ENCODE measurements around the gene ABTB2. TPM values are rescaled to one million over a fixed set of nuclear protein-coding genes. Genes with fewer than 3 reads are reported as not detected.

Gene ABTB2
- total RNA-seq, 1 experiment from 2014 or later: 5.5 TPM

DNA sequence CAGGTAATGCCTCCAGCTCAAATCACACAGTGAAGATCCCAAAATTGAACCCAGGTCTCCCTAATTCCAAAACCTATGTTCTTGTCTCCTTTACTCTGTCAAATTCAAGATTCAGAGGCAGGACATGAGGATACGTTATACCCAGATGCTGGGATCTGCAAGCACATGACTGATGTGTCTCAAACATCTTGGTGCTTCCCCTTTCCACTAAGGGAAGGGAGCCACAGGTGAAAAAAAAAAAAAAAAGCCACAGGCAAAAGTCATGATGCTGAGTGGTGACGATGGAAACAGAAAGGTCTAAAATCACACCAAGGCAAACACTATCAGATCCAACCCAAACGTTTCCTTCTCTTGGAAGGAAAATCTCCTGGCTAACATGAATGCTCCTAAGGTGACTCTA lies 24.0 kb downstream of the ABTB2 start:
- H2BK20ac ChIP-seq (ENCODE audit: low read depth, low read length, poor library complexity, severe bottlenecking): no peak overlapping the region
- no peak overlapping the region for H2AFZ ChIP-seq (ENCODE audit: low read length)
- no peak for DNase-seq
- no peak overlapping the region for H3K4ac ChIP-seq (ENCODE audit: low read depth, low read length)
- no peak overlapping the region for H2BK120ac ChIP-seq (ENCODE audit: low read depth, low read length, poor library complexity, severe bottlenecking)
- no peak overlapping the region for H3K56ac ChIP-seq (ENCODE audit: insufficient read length, low read depth, low read length)
- peaks cover 21% of the 10 kb centered on the region in 2 experiments for H3K4me1 Mint-ChIP-seq
- no peaks in the 10 kb centered on the region for H3K4me1 ChIP-seq (ENCODE audit: insufficient read depth, low read length)
- H3K23me2 ChIP-seq (ENCODE audit: insufficient read length, low read depth, low read length, poor library complexity, severe bottlenecking): no peaks in the 10 kb centered on the region
- H2BK15ac ChIP-seq (ENCODE audit: low read depth, low read length): no peak overlapping the region
- H3K79me1 ChIP-seq (ENCODE audit: insufficient read depth, low read depth, low read length, poor library complexity, severe bottlenecking): no peaks in the 10 kb centered on the region
- no peak overlapping the region for H2BK5ac ChIP-seq (ENCODE audit: insufficient read length, low read length)
- no peaks in the 10 kb centered on the region for H3K27me3 Mint-ChIP-seq (ENCODE audit: low read depth)
- no peak overlapping the region for H2AK5ac ChIP-seq (ENCODE audit: insufficient read length, low read length)
- no peak overlapping the region for H3K27ac ChIP-seq (ENCODE audit: insufficient read length, low read depth, low read length)
- no peak overlapping the region for H3T11ph ChIP-seq (ENCODE audit: low read length)
- no peaks in the 10 kb centered on the region for H3K36me3 Mint-ChIP-seq (ENCODE audit: insufficient read depth in 1 of 3, low read depth in 3 of 3)
- no peak overlapping the region for H2BK12ac ChIP-seq (ENCODE audit: insufficient read length, low read depth, low read length)
- H3K23ac ChIP-seq (ENCODE audit: insufficient read length, low read depth, low read length): no peak overlapping the region
- no peak overlapping the region for H3K4me3 Mint-ChIP-seq
- no peaks in the 10 kb centered on the region for H3K9me3 Mint-ChIP-seq
- TF ChIP-seq, protein P1, sequence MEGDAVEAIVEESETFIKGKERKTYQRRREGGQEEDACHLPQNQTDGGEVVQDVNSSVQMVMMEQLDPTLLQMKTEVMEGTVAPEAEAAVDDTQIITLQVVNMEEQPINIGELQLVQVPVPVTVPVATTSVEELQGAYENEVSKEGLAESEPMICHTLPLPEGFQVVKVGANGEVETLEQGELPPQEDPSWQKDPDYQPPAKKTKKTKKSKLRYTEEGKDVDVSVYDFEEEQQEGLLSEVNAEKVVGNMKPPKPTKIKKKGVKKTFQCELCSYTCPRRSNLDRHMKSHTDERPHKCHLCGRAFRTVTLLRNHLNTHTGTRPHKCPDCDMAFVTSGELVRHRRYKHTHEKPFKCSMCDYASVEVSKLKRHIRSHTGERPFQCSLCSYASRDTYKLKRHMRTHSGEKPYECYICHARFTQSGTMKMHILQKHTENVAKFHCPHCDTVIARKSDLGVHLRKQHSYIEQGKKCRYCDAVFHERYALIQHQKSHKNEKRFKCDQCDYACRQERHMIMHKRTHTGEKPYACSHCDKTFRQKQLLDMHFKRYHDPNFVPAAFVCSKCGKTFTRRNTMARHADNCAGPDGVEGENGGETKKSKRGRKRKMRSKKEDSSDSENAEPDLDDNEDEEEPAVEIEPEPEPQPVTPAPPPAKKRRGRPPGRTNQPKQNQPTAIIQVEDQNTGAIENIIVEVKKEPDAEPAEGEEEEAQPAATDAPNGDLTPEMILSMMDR (conservative IDR thresholded peaks at IDR 0.05): no peak
- H3K14ac ChIP-seq (ENCODE audit: insufficient read depth, low read length): no peak overlapping the region
- no CpG with 5 or more reads among the region's 3 CpGs for WGBS (ENCODE audit: extremely low coverage, insufficient read length, low lambda C conversion rate)
- no peak overlapping the region for H4K5ac ChIP-seq (ENCODE audit: insufficient read length, low read depth, low read length)
- no peak overlapping the region for H4K8ac ChIP-seq (replicated peaks; ENCODE audit: insufficient read length, low read depth, low read length)
- H3K27me3 ChIP-seq (ENCODE audit: insufficient read depth, low read length): no peaks in the 10 kb centered on the region
- no peak overlapping the region for H4K91ac ChIP-seq (ENCODE audit: insufficient read length, low read depth, low read length)
- H3K9me3 ChIP-seq (ENCODE audit: control insufficient read depth, low read depth, low read length): no peaks in the 10 kb centered on the region
- no peak overlapping the region for H3K9ac ChIP-seq (ENCODE audit: extremely low read depth, insufficient read length, low read length)
- H3K79me2 ChIP-seq (ENCODE audit: insufficient read depth, low read length): no peaks in the 10 kb centered on the region
- H4K20me1 ChIP-seq (ENCODE audit: control insufficient read depth, insufficient read depth, insufficient read length): no peaks in the 10 kb centered on the region
- H3K18ac ChIP-seq (ENCODE audit: insufficient read length, low read depth, low read length): no peak overlapping the region
- H3K4me2 ChIP-seq (ENCODE audit: insufficient read depth, insufficient read length, low read length): no peak overlapping the region
- no peak overlapping the region for H3K27ac Mint-ChIP-seq
